HG02981 (cell line): ENCODE data around the gene FN3K.
"Not testable (repeated sequence)": the region's sequence is repeated elsewhere in the genome, so short reads cannot be mapped to it uniquely, and the experiment has no call there.

ENCODE experiments used
- ATAC-seq: cut with Tn5 transposase; IDR thresholded peaks from one replicate; pipeline ENCODE4 v1.9.1; 2021; ENCODE audit warnings: mild to moderate bottlenecking, moderate library complexity; ENCODE audit not compliant: unreplicated experiment

Gene FN3K

GRCh38 chr17:82772026-82772425, 36.6 kb downstream of the FN3K start:
- ATAC-seq: no peak

- not testable (repeated sequence) for ATAC-seq
These were observed 39.0 kb downstream of the FN3K start for GRCh38 chr17:82774456-82774855.

DNA sequence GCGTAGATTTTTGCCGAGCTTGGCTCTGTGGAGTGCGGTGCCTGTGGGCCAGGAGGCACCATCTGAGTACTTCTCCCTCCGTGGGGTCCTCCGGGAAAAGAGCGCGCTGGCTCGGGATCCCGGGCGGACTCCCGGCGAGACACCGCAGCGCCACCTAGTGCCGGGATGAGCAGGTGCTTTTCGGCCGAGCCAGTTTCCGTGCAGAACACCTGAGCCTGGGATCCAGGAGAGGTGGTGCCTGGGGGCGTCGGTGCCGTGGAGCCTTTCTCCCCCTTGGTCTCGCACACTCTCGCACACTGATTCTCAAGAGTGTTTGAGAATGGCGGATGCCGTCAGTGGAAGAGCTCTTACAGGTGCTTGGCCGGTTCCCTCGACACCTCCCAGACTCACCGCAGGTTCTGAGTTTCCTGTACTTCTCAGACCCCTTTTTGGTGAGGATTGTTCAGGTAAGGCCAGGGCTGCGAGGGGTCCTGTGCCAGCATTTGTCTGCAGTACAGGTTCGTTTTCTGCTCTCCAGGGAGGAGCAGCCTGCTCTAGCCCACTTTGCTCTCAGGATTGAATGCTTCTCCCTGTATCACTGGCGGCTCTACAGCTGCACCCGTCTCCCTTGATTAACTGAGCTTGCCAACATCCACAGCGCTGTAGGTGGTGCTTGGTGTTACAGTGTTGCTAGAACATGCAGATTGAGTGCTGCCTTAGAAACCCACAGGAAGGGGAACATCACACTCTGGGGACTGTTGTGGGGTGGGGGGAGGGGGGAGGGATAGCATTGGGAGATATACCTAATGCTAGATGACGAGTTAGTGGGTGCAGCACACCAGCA, 39.8 kb downstream of the FN3K start:
- ATAC-seq: no peak

DNA sequence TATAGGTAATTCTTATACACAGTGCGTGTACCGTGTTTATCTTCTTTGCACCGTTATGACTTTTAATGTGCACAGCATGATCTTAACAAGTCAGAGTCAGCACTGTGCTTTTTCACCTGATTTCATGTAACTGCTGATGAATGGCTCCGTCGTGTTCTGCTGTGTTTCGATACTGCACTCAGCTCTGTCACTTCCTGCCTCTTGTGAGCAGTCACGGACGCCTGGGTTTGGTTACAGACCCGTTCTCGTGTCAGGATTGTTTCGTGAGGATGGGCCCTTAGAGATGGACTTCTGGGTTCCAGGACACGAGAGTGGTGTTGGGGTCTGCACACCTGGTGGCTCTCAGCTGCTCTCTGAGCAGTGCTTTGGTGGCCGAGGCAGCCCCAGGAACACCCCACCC, 41.0 kb downstream of the FN3K start:
- ATAC-seq: no peak

- not testable (repeated sequence) for ATAC-seq
These were observed 42.5 kb downstream of the FN3K start for GRCh38 chr17:82777778-82778375.

- ATAC-seq: no peak
These were observed 44.1 kb downstream of the FN3K start for GRCh38 chr17:82779541-82779940.

DNA sequence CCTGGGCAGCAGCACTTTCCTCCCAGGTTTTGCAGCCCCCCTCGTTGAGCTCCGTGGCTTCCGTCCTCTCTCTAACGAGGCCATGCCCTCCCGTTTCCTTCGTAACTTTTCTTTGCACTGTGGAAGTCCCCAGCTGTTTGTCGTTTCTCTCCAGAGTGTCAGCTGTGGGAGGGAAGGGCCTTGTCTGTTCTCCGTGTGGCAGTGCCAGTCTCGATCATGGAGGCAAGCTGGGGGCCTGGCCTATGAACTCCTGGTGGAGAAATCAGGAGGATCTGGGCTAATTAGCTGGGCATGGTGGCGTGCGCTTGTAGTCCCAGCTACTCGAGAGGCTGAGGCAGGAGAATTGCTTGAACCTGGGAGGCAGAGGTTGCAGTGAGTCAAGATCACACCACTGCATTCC, 44.8 kb downstream of the FN3K start:
- no peak for ATAC-seq

GRCh38 chr17:82780971-82781893, 45.8 kb downstream of the FN3K start:
- no peak for ATAC-seq

DNA sequence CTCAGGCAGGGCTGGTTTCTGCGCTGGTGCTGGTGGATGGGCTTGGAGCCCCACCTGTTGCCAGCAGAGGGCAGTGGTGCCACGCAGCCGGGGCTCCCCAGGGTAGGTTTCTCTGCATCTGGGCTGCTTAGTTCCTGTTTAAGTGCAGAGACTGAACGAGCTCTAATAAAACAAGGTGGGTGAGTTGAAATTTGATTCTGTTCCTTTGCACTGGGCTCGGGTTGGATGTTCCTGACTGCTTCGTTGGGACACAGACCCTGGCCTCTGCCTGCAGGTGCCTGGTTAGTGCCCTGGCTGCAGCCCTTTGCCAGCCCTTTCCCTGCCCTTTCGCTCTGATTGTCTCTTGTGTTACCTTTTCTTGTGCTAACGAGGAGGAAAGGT, 46.5 kb downstream of the FN3K start:
- ATAC-seq: peak; percentile 59

- no peak for ATAC-seq
These were observed 47.3 kb downstream of the FN3K start for GRCh38 chr17:82782657-82783207.

GRCh38 chr17:82783498-82783897, 48.1 kb downstream of the FN3K start:
- no peak for ATAC-seq

DNA sequence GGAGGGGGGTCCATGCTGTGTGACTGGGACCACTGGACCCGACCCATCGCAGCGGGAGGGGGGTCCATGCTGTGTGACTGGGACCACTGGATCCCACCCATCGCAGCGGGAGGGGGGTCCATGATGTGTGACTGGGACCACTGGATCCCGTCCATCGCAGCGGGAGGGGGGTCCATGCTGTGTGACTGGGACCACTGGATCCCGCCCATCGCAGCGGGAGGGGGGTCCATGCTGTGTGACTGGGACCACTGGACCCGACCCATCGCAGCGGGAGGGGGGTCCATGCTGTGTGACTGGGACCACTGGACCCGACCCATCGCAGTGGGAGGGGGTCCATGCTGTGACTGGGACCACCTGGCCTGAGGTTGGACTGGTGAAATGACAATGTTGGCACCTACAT, 50.2 kb downstream of the FN3K start:
- ATAC-seq: not testable (repeated sequence)

DNA sequence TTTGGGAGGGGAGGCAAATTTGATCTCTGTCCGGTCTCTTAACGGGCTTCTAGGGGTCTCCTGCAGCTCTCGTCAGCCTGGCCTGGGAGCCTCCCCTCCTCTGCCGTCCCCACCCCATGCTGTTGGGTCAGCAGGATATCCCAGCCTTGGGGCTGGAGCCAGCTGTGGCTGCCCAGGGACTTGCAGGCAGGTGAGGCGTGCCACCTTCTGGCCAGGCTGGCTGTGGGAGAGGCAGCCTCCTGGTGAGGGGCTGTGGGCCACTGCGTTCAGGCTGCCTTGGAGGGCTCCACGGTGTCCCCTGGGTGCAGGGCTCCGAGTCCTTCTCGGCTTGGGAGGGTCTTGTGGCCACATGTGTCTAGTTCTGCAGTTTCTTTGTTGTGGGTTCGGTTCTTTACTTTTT, 51.0 kb downstream of the FN3K start:
- no peak for ATAC-seq

GRCh38 chr17:82787081-82787848, 51.9 kb downstream of the FN3K start:
- ATAC-seq: no peak

GRCh38 chr17:82788206-82789001, 53.0 kb downstream of the FN3K start:
- no peak for ATAC-seq

- ATAC-seq: no peak
These were observed 53.7 kb downstream of the FN3K start for GRCh38 chr17:82789051-82789592.

- ATAC-seq: no peak
These were observed 54.4 kb downstream of the FN3K start for GRCh38 chr17:82789806-82790205.

GRCh38 chr17:82790391-82790790, 55.0 kb downstream of the FN3K start:
- no peak for ATAC-seq

DNA sequence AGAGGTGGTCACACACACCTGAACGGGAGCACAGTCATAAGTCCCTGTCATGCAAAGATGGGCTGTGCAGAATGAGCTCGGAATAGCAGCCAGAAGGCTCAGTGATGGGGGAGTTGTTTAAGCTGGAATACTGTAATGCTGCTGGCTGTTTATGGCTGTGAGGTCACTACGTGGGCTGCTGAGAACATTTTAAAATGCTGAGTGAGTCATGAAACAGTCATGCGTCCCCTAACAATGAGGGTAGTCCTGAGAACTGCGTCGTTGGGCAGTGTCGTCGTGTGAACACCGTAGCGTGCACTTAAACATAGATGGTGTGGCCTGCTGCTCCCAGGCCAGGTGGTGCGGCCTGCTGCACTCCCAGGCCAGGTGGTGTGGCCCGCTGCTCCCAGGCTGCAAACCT, 56.1 kb downstream of the FN3K start:
- no peak for ATAC-seq
